Measurements from ENCODE around the gene PDCD5.
"Not testable (repeated sequence)": the region's sequence is repeated elsewhere in the genome, so short reads cannot be mapped to it uniquely, and the experiment has no call there.

Gene PDCD5

GRCh38 chr19:32580901-32581704, at the start of gene PDCD5:
TSS of gene PDCD5 (plus strand) at chr19:32581190. CDS start at chr19:32581262, 72 bp downstream.
- DNase-seq (ENCODE audit: extremely low spot score, insufficient read length, low read depth) (peak; percentile 96), FAIRE-seq (peak; percentile 86)

DNA sequence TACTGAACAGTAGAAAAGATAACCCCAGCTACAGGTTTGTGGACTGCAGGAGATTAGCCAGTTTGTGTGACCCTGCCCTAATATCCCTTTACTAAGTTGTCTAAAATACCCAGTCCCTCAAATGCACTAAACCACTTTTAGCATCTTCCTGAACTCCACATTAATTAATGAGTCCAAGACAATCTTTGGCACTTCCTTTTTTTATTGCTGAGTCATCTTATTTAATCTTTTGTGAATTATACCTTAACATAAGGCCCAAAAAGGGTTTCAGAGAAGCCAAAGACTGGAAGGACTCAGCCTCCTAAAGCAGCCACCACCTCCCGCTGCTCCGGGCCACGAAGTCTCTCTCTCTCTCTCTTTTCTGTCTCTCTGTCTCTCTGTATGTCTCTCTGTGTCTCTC, 48.8 kb upstream of the PDCD5 start:
- FAIRE-seq (no peak), DNase-seq (ENCODE audit: extremely low spot score, insufficient read length, low read depth) (no peak)

- DNase-seq (ENCODE audit: extremely low spot score, insufficient read length, low read depth) (no peak), FAIRE-seq (no peak)
Observed at GRCh38 chr19:32537580-32537979, 43.4 kb upstream of the PDCD5 start.

DNA sequence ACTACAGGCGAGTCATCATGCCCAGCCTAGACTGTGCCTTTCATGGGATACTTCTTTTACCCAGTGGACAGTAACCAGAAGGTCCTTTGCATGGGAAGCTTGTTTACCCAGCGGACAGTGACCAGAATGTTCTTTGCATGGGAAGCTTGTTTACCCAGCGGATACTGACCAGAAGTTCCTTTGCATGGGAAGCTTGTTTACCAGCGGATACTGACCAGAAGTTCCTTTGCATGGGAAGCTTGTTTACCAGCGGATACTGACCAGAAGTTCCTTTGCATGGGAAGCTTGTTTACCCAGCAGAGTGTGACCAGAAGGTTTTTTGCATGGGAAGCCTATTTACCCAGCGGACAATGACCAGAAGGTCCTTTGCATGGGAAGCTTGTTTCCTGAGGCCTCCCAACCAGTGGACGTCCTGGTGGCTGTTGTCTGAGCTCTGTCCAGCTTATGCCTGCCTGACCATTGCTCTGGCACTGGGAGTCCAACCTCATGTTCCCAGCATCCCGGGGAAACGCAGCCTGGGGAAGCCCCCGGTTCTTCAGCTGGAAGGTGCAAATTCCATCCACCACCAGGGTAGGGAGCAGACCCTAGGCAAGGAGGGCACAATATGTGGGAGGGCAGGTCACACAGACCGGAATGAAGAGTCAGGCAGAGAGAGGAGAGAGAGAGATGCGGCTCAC, 41.6 kb upstream of the PDCD5 start:
- FAIRE-seq = no peak
- no peak for DNase-seq (ENCODE audit: extremely low spot score, insufficient read length, low read depth)

DNA sequence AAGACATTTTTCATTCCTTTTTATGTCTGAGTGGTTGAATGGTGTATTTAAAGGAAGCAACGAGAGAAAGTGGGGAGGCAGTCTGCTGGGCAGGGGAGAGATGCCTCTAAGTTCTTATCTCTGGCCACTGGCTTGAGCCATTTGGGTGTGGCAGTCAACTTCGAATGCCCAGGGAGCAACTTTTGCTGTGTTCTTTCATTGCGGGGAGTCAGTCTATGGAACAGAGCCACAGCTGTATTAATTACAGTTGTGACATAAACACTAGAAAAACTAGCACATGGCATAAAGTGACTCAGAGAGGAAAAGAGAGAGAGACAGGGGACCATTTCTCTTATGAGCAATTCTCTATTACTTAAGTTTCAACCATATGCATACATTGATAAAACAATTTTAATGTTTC, 40.4 kb upstream of the PDCD5 start:
- FAIRE-seq (no peak), DNase-seq (ENCODE audit: extremely low spot score, insufficient read length, low read depth) (no peak)

GRCh38 chr19:32541376-32541775, 39.6 kb upstream of the PDCD5 start:
- not testable (repeated sequence) for FAIRE-seq; DNase-seq (ENCODE audit: extremely low spot score, insufficient read length, low read depth)

GRCh38 chr19:32542477-32543108, 38.4 kb upstream of the PDCD5 start:
- no peak for FAIRE-seq

GRCh38 chr19:32543115-32543900, 37.7 kb upstream of the PDCD5 start:
- DNase-seq (ENCODE audit: extremely low spot score, insufficient read length, low read depth) (no peak), FAIRE-seq (no peak)

More at GRCh38 chr19:32542477-32543108, 38.4 kb upstream of the PDCD5 start:
- DNase-seq (ENCODE audit: extremely low spot score, insufficient read length, low read depth) = no peak

DNA sequence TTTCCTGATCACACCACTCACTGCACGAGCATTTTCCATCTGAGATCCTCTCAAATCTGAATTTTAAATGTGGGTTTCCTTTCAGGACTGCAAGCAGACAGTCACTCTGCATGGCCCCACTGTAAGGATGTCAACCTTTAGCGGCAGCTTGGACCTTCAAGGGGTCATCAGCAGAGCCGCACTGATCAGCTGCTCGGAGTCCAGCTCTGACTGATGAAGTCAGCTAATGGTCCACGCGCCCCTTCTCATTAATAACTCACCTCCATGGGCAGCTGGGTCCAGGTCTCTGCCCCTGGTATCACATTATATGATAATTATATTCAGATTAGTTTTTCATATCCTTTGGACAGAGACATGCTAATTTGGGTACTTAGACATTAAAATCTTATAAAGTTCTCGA, 36.1 kb upstream of the PDCD5 start:
- DNase-seq (ENCODE audit: extremely low spot score, insufficient read length, low read depth) (no peak), FAIRE-seq (no peak)

DNA sequence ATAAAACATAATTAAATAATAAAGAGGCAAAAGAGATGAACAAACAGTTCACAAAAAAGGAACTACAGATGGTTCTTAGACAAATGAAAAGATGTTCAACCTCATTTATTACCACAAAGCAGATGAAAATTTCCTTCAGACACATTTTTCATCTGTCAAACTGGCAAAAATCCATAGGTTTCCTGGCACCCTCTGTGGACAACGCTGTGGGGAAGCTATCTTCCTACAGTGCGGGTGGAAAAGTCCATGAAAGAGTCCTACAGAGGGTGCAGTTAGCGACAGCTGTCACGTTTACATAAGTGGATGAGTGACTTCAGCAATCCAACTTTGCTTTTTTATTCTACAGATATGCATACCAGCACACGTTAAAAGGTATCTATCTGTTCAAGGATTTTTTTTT, 30.3 kb upstream of the PDCD5 start:
- FAIRE-seq (no peak), DNase-seq (ENCODE audit: extremely low spot score, insufficient read length, low read depth) (no peak)

DNA sequence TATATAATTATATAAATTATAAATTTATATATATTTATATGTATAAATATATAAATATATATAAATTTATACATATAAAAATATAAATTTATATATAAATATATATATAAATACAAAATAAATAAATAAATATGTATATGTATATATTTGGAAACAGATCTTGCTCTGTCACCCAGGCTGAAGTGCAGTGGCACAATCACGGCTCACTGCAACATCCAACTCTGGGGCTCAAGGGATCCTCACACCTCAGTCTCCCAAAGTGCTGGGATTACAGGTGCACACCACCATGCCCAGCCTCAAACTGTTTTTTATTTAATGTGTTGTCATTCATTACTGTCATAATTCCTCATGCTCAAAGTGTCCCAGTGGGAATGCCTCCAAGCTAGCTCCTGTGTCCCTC, 25.2 kb upstream of the PDCD5 start:
- DNase-seq (ENCODE audit: extremely low spot score, insufficient read length, low read depth) = no peak
- FAIRE-seq = no peak

DNA sequence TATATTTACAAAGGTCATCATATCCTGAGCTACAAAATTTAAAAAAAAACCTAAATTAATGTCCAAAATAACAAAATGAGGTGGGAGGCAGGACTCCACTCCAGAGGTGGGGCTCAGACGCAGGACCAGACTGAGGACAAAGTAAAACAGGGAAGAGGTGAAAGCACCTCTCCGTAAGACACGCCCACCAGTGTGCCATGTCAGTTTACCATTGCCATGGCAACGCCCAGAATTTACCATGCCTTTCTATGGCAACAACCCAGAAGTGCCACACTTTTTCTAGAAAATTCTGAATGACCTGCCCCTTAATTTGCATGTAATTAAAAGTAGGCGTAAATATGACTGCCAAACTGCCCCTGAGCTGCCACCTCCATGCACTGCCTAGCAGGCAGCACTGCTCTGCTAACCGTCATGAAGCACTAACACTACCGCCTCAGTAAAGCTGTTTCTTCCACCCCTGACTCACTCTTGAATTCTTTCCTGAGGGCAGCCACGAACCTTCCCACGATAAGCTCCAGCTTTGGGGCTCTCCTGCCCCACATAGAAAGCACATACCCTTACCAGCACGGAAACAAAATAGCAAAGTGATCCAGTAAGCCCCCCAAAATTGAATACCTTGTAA, 22.3 kb upstream of the PDCD5 start:
- DNase-seq (ENCODE audit: extremely low spot score, insufficient read length, low read depth) (no peak), FAIRE-seq (no peak)

DNA sequence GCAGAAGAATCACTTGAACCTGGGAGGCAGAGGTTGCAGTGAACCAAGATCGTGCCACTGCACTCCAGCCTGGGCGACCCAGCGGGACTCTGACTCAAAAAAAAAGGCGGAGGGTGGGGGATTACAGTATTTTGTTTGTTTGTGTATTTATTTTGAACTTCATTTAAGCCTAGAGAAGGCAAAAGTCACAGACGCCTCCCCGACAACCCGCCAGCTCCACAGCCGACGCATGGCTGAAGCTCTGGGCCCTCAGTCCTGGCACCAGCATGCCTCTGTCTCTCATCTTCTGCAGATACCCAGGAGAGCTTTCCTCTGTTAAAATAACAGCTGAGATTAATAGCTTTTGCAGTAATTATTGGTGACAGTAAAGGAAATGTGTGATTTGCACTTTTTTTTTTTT, 17.2 kb upstream of the PDCD5 start:
- no peak for FAIRE-seq
- DNase-seq (ENCODE audit: extremely low spot score, insufficient read length, low read depth) = no peak

DNA sequence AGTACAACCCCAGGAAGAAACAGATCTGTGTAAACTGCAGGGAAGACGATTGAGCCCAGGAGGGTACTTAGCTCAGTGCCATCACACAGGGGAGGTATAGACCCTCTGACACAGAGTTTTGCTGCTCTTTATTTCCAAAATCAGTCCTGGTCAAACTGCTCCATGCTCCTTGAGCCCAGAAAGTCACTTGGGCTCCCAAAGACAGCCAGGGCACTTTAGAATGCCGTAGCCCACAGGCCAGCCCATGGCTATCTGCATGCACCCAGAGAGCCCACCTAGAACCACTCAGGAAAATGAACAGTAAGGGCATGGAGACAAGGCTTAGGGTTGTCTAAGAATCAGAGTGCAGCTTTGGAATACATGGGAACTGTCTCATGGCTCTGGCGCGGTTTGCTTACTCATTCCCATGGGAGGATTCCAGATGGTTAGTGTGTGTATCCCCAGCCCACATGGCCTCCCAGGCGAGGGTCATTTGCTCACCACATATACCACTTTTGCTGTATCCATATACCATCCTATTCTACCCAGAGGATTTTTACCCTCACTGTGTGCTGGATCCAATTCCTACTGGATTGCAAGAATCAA, 14.7 kb upstream of the PDCD5 start:
- FAIRE-seq = no peak
- no peak for DNase-seq (ENCODE audit: extremely low spot score, insufficient read length, low read depth)

- FAIRE-seq (no peak), DNase-seq (ENCODE audit: extremely low spot score, insufficient read length, low read depth) (no peak)
Observed at GRCh38 chr19:32567486-32567885, 13.5 kb upstream of the PDCD5 start.

DNA sequence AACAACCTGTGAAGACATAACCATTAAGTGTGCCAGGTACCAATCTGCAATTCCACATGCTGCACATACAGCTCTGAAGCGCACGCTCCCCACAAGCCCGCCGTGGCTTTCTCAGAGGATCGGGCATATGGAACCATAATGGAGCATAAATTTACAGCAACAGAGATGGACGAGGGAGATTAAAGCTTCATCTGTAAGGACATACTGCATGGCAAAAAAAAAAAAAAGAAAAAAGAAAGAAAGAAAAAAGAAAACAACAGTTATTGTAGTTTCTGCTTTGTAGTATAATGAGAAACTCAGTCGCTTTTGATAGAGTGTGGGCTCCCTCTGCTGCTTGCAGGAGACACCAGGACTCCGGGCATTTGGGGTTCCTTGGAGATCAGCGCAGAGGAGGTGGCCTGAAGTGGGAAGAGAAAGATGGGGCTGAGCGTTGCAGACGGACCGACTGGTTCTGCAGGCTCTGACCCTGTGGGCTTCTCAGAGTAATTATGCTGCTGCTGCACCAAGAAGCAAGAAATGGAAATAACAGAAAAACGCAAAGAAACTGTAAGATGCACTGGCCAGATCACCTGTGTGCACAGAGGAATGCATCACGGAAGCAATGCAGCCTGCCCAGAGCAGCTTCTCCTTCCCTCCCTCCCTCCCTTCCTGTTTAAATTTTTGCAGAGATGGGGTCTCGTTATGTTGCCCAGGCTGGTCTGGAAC, 10.8 kb upstream of the PDCD5 start:
- FAIRE-seq = peak; percentile 9

GRCh38 chr19:32571471-32572075, 9.4 kb upstream of the PDCD5 start:
- DNase-seq (ENCODE audit: extremely low spot score, insufficient read length, low read depth); FAIRE-seq: not testable (repeated sequence)

More for the DNA sequence above, 10.8 kb upstream of the PDCD5 start:
- DNase-seq (ENCODE audit: extremely low spot score, insufficient read length, low read depth) = no peak

DNA sequence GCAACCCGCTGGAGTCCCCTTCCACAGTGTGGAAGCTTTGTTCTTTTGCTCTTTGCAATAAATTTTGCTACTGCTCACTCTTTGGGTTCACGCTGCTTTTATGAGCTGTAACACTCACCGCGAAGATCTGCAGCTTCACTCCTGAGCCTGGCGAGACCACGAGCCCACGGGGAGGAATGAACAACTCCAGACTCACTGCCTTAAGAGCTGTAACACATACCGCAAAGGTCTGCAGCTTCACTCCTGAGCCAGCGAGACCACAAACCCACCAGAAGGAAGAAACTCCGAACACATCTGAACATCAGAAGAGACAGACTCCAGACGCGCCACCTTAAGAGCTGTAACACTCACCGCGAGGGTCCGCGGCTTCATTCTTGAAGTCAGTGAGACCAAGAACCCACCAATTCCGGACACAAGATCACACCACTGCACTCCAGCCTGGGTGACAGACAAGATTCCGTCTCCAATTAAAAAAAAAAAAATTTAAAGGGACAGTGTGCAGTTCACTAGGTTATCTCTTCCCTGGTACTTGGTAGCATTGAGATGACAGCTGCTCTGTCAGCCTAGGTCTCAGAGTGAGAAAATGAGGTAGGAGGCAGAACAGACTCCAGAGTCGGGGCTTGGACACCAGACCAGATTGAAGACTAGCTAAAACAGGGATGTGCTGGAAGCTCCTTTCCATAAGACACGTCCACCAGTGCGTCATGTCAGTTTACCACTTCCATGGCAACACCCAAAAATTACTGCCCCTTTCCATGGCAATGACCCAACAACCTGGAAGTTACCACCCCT, 8.1 kb upstream of the PDCD5 start:
- DNase-seq (ENCODE audit: extremely low spot score, insufficient read length, low read depth); FAIRE-seq: not testable (repeated sequence)
